Dedifferentiated amniotic fluid mesenchymal stem cell (primary cell): ENCODE data around the gene ST3GAL2.
"Not testable (repeated sequence)": the region's sequence is repeated elsewhere in the genome, so short reads cannot be mapped to it uniquely, and the experiment has no call there.

Source experiments
- DNase-seq: peaks from one replicate; pipeline ENCODE4 v3.0.0-alpha.2; 2016; ENCODE audit errors: extremely low spot score

Gene ST3GAL2

DNA sequence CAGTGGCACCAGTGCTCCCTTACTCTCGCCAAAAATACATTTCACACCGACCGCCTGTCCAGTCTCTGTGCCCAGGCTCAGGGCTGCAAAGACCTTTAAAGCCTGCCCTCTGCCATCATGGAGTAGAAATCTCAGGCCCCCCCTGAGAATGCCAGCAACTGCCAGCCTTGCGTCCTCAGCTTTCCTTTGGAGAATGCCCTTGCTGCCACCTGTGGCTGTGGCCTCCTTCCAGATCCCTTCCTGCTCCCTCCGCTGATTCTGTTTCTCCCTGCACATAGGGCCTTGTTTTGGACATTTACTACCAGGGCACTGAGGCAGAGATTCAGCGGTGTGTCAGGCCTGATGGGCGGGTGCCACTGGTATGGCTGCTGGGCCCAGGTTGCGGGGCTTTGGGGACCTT, 28.7 kb upstream of the ST3GAL2 start:
- DNase-seq, result no peak

GRCh38 chr16:70467113-70467512, 28.2 kb upstream of the ST3GAL2 start:
- no peak for DNase-seq

DNA sequence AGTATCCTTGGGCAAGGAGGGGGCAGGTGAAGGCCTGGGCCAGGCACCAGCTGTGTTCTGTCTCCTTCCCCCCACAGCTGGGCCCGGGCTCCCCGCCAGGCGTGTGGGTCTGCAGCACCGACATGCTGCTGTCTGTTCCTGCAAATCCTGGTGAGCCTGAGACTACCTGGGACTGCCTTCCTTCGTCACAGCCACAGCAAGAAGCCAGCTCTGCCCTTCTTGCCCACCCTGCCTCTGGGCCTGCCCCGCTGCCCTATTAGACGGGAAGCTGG, 27.8 kb upstream of the ST3GAL2 start:
- no peak for DNase-seq

DNA sequence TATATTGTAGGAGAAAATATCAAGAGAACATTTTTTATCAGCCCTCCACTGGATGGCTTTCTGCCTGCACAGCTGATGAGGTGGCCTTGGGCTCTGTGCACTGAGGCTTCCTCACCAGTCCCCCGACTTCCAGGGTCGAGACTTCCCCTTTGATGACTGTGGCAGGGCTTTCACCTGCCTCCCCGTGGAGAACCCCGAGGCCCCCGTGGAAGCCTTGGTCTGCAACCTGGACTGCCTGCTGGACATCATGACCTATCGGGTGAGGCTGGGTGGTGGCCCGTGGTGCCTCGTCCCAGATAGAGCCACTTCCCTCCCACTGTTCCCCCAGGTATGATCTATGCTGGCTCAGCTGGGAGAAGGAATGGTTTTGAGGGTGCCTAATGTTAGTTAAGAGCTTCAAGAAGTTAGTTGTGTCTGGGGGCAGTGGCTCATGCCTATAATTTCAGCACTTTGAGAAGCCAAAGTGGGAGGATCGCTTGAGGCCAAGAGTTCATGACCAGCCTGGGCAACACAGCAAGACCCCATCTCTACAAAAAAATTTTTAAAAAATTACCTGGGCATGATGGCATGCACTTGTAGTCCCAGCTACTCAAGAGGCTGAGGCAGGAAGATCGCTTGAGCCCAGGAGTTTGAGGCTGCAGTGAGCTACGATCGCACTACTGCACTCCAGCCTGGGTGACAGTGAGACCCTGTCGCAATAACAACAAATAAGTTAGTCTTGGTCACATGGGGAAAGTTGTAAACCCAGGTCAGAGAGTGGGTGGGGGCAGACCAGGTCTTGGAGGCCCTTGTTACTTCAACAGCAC, 27.3 kb upstream of the ST3GAL2 start:
- no peak for DNase-seq

DNA sequence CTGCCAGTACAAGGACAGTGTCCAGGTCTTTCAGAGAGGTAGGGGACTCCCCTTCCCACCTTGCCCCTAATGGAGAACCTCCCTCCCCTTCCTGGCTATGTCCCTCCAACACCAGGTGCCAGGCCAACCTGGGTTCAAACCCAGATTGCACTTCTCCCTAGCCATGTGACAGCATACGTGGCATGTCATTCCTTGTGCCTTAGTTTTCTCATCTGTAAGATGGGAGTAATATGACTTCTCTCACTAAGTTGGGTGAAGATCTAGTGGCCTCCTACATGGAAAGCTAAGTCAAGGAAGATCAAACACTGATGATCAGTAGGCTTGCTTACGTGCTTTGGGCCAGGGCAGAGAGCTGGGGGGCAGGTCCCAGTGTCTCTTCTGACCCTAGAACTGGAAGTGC, 24.3 kb upstream of the ST3GAL2 start:
- DNase-seq, result no peak

DNA sequence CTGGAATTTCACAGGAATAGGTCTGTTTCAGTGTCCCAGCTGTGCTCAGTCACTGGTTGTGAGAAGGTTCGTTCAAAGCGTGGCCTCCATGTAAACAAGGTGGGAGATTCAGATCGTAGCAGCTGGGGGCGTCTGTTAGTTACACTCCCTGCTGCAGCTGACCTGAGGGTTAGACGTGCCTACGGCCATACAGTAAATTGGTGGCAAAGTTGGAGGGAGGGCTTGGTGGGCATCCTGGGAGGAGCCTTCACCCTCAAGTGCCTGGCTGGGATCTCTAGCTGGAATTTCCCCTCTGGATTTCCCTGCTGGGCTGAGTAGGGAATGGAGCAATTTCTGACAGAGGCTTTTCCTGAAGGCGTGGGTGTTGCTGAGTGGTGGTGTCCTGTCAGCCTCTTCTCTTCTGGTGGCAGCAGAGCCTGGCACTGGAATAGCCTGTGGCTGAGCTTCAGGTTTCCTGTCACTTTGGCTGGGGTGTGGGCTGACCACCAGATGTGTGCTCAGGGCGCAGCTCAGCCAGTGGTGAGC, 21.9 kb upstream of the ST3GAL2 start:
- no peak for DNase-seq

- DNase-seq, result no peak
Observed at GRCh38 chr16:70457446-70458166, 18.7 kb upstream of the ST3GAL2 start.

GRCh38 chr16:70455910-70456309, 17.0 kb upstream of the ST3GAL2 start:
- DNase-seq, result no peak

DNA sequence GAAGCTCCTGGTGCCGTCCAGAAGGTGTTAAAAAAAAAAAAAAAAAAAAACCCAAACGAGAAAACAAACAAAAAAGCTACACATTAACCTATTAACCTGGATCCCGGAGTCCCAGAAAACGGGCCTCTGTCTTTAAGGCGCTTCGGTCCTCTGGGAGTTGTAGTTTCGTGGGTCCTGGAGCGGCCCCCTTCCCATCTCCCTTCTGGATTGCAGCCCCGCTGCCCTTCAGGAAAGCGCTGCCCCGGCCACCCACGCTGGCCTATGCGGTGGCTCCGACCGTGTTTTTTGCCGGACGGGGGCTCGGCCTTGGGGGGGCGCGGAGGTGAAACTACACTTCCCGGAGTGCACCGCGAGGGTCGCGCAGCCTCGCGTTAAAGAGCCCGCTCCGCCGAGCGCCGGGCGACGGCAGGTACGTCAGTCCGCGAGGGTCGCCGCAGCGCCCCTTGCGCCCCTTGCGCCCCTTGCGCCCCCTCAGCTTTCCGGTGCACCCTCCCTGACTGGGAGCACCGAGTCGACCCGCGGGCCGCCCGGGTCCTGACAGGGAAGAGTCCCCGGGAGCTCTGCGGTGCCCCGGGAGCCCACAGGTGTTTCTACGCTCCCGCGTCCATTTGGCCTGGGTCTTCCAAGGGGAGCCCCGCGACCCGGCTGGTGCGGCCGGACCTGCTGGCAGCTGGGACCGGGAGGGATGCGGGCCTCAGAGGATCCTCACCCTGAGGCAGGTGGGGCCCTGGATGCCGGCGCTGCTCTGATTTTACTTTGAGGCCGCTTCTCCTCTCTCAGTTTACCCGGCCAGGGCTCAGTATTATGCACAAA, 15.5 kb upstream of the ST3GAL2 start, which contains the start of gene FCSK:
Gene FCSK (plus strand): TSS at position 374 of the 813 bp plus-strand sequence. CDS start 8,596 bp downstream, outside the sequence.
- DNase-seq, result peak; percentile 36

DNA sequence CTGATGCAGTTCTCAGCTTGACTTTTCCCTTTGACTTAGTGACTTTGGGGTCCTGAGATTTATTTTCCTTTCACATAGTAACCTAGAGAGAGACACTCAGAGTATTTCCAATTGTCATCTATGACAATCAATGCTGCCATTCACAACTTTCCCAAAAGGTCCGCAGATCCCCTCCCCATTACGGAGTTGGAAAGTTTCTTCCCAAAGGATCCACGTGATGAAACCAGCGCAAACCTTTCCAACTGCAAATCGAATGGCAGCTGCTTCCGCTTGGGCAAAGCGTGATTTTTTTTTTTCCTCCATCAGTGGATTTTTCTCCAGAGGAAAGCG, 15.0 kb upstream of the ST3GAL2 start:
- DNase-seq, result peak; percentile 48

- no peak for DNase-seq
Observed at GRCh38 chr16:70453117-70453891, 14.4 kb upstream of the ST3GAL2 start.

DNA sequence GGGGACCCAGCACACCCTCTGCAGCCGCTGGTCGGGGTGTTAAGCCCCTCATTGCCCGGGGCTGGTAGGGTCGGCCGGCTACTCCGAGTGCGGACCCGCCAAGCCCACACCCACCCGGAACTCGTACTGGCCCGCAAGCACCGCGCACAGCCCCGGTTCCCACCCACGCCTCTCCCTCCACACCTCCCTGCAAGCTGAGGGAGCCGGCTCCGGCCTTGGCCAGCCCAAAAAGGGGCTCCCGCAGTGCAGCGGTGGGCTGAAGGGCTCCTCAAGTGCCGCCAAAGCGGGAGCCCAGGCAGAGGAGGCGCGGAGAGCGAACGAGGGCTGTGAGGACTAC, 12.1 kb upstream of the ST3GAL2 start:
- DNase-seq, result not testable (repeated sequence)

DNA sequence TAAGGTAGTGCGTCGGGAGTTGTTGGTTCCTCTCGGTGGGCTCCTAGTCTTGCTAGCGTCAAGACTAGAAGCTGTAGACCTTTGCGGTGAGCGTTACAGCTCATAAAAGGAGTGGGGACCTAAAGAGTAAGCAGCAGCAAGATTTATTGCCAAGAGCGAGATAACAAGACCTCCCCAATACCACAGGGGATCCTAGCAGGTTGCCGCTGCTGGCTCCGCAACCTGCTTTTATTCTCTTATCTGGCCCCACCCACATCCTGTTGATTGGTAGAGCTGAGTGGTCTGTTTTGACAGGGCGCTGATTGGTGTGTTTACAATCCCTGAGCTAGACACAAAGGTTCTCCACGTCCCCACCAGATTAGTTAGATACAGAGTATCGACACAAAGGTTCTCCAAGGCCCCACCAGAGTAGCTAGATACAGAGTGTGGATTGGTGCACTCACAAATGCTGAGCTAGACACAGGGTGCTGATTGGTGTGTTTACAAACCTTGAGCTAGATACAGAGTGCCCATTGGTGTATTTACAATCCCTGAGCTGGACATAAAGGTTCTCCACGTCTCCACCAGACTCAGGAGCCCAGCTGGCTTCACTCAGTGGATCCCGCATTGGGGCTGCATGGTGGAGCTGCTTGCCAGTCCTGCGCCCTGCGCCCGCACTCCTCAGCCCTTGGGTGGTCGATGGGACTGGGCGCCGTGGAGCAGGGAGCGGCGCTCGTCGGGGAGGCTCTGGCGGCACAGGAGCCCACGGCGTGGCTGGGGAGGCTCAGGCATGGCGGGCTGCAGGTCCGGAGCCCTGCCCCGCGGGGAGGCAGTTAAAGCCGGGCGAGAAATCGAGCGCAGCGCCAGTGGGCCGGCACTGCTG, 11.5 kb upstream of the ST3GAL2 start:
- not testable (repeated sequence) for DNase-seq

DNA sequence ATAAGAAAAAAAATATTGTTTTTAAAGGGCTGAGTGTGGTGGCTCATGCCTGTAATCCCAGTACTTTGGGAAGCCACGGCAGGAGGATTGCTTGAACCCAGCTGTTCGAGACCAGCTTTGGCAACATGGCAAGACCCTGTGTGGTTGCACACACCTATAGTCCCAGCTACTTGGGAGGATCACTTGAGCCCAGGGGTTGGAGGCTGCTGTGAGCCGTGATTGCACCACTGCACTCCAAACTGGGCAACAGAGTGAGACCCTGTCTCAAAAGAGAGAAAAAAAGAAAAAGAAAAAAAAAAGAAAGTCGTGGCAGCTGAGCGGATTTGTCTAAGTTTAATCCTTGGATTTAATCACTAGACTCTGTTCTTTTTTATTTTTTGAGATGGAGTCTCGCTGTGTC, 9.2 kb upstream of the ST3GAL2 start:
- no peak for DNase-seq

DNA sequence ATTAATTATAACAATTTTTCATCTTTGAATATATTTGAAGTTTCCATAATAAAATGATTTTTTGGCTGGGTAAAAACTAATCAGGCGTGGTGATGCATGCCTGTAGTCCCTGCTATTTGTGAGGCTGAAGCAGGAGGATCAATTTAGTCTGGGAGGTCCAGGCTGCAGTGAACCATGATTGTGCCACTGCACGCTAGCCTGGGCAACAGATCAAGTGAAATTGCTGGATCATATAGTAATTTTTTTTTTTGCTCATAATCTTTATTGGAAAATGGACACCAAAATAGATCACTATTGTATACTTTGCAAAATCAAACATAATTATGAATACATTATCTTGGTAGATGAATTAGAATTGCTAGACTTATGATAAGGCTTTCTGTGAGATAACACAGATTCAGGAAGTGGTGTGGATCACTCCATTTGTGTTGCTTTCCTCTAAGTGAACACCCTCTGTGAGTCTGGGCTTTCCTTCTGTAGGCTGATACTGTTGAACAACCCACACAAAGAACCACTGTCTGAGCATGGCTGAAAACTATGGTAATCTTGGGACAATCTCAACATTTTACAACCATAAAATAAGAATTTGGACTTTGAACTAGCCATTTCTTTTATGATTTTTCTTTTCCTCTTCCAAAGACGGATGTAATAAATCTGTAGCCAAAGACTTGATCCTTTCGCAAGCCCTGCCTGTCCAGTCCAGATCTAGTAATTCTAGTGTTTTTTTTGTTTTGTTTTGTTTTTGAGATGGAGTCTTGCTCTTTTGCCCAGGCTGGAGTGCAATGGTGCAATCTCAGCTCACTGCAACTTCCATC, 5.6 kb upstream of the ST3GAL2 start:
- no peak for DNase-seq

- no peak for DNase-seq
Observed at GRCh38 chr16:70442344-70442743, 3.4 kb upstream of the ST3GAL2 start.

DNA sequence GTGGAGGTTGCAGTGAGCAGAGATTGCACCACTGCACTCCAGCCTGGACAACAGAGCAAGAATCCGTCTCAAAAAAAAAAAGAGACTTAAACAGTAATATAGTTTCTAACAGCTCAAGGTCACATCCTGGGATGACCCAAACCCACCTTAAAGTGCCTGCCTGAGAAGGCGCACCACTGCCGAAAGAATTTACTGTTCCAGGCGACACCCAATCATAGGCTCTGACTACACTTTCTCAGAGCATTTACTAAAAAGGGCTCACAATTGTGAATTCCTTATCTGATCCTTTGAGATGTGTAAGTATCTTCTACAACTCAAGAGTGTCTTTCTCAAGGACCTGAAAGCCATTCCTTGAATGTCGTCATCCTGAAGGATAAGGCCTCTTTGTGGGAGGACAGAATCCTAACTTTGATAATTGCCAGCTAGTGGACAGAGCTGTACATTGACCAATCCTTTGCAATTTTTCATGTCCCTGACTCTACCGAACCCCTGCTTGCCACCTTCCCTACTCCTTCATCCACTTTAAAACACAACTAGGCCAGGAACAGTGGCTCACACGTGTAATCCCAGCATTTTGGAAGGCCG, 2.6 kb upstream of the ST3GAL2 start:
- DNase-seq, result no peak

DNA sequence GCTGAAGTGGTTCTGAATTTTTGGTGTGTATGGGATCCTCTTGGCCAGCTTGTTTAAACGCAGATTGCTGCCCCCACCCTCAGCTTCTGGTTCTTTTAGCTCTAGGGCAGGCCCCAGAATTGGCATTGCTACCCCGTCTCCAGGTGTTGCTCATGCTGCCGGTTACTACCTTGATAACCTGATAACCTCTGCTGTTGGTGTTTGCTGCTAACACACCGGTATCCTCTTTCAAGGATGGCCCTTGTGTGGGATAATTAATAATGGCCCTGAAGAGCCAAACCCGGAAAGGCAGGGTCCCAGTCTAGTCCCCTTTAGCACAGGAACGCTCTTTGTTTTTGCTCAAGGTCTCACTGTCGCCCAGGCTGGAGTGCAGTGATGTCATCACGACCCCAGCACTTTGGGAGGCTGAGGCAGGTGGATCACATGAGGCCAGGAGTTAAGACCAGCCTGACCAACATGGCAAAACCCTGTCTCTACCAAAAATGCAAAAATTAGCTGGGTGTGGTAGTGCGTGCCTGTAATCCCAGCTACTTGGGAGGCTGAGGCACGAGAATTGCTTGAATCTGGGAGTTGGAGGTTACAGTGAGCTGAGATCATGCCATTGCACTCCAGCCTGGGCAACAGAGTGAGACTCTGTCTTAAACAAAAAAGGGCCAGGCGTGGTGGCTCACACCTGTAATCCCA, 1.3 kb upstream of the ST3GAL2 start:
- no peak for DNase-seq

DNA sequence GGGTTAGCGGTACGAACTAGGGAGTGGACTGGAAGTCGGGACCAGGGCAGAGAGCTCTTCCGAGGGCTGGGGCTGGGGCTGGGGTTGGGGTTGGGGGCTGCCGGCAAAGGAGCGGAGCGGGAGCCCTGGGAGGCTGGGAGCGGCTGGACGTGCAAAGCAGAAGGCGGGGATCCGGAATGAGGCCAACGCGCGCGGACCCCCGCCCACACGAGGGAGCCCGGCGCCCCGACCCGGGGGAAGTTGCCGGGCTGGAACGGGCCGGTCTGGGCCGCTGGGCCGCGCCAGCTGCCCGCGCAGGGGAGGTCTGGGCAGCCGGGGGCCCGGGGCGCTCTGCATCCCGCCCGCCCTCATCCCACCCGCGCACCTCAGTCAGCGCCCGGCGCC, 323 bp downstream of the ST3GAL2 start:
- no peak for DNase-seq
